ENCODE data around the gene RFTN1. TPM values are rescaled to one million over a fixed set of nuclear protein-coding genes. Genes with fewer than 3 reads are reported as not detected.

The RFTN1 gene
- total RNA-seq, 4 donors from 2014 or later, result 32.0 to 187 (median 47.6) TPM

- Histone ChIP-seq H3K36me3 (no peaks in the 10 kb centered on the region), H3K4me3 (no peak overlapping the region), H3K27me3 (no peaks in the 10 kb centered on the region), H3K9me3 (no peaks in the 10 kb centered on the region), H3K4me1 (no peaks in the 10 kb centered on the region), H3K27ac (peak overlapping the region; percentile 59 to 62)
- intact Hi-C loops (cut with DNase I; ENCODE audit: low total_unique reads), result no loop called here
- no peak for DNase-seq
- TF ChIP-seq POLR2A (IDR thresholded peaks at IDR 0.05) (no peak), CTCF (IDR thresholded peaks at IDR 0.05) (no peak)
Observed at GRCh38 chr3:16319723-16320122, 193.8 kb downstream of the RFTN1 start.

- Histone ChIP-seq H3K4me3 (no peak overlapping the region), H3K27me3 (no peaks in the 10 kb centered on the region), H3K4me1 (no peaks in the 10 kb centered on the region), H3K27ac (peak overlapping the region; percentile 59 to 62), H3K36me3 (no peaks in the 10 kb centered on the region), H3K9me3 (no peaks in the 10 kb centered on the region)
- DNase-seq, result no peak
- intact Hi-C loops (cut with DNase I; ENCODE audit: low total_unique reads), result no loop called here
- TF ChIP-seq POLR2A (IDR thresholded peaks at IDR 0.05), result no peak
- no peak for TF ChIP-seq CTCF (IDR thresholded peaks at IDR 0.05)
Observed at GRCh38 chr3:16319307-16319706, 194.2 kb downstream of the RFTN1 start.

- Histone ChIP-seq H3K27me3 (no peaks in the 10 kb centered on the region), H3K4me3 (no peak overlapping the region), H3K9me3 (no peaks in the 10 kb centered on the region), H3K36me3 (no peaks in the 10 kb centered on the region), H3K27ac (peak overlapping the region; percentile 59 to 62), H3K4me1 (no peaks in the 10 kb centered on the region)
- TF ChIP-seq POLR2A (IDR thresholded peaks at IDR 0.05) (no peak), CTCF (IDR thresholded peaks at IDR 0.05) (no peak)
- peak in 1 of 2 donors; percentile 57 for DNase-seq
- intact Hi-C loops (cut with DNase I; ENCODE audit: low total_unique reads), result no loop called here
Observed at GRCh38 chr3:16318176-16318575, 195.3 kb downstream of the RFTN1 start.

GRCh38 chr3:16317561-16317945 is 195.9 kb downstream of the RFTN1 start:
- TF ChIP-seq CTCF (IDR thresholded peaks at IDR 0.05), result no peak
- TF ChIP-seq POLR2A (IDR thresholded peaks at IDR 0.05), result no peak
- Histone ChIP-seq H3K9me3 (no peaks in the 10 kb centered on the region), H3K27me3 (no peaks in the 10 kb centered on the region), H3K4me1 (no peaks in the 10 kb centered on the region), H3K27ac (peak overlapping the region; percentile 59 to 62), H3K36me3 (no peaks in the 10 kb centered on the region), H3K4me3 (no peak overlapping the region)
- DNase-seq, result no peak
- intact Hi-C loops (cut with DNase I; ENCODE audit: low total_unique reads), result no loop called here

- H3K27me3 ChIP-seq, result no peaks in the 10 kb centered on the region
- H3K4me3 ChIP-seq, result no peak overlapping the region
- H3K4me1 ChIP-seq, result no peaks in the 10 kb centered on the region
- H3K27ac ChIP-seq, result peak overlapping the region; percentile 59 to 62
- no peaks in the 10 kb centered on the region for H3K9me3 ChIP-seq
- intact Hi-C loops (cut with DNase I; ENCODE audit: low total_unique reads), result no loop called here
- TF ChIP-seq CTCF (IDR thresholded peaks at IDR 0.05) (no peak), POLR2A (IDR thresholded peaks at IDR 0.05) (no peak)
- no peaks in the 10 kb centered on the region for H3K36me3 ChIP-seq
- DNase-seq, result no peak
Observed at GRCh38 chr3:16316847-16317560, 196.5 kb downstream of the RFTN1 start.

All from uterus (tissue), 4 donors.